Hindlimb muscle (tissue), 1 donor: ENCODE data around the gene CBLB. TPM values are rescaled to one million over a fixed set of nuclear protein-coding genes. Genes with fewer than 3 reads are reported as not detected.
A peak's percentile ranks its signal among the peaks of the same experiment; 100 is the strongest.

ENCODE experiments used
- DNase-seq: peaks from one replicate; pipeline ENCODE4 v3.0.0-alpha.2; 2013
- polyA plus RNA-seq: library from polyadenylated mRNA; unstranded; fragments of 120-200 nt; gene quantifications from one replicate; pipeline ENCODE4 v1.2.1, GENCODE V29; 2013; ENCODE audit not compliant: insufficient read length

Gene CBLB
- polyA plus RNA-seq, 1 donor, result 28.1 TPM

- DNase-seq, result no peak
Observed at GRCh38 chr3:105845488-105845887, 23.3 kb downstream of the CBLB start.

GRCh38 chr3:105844704-105845103 is 24.1 kb downstream of the CBLB start:
- no peak for DNase-seq

- DNase-seq, result no peak
Observed at GRCh38 chr3:105843994-105844393, 24.8 kb downstream of the CBLB start.

- no peak for DNase-seq
Observed at GRCh38 chr3:105842943-105843342, 25.9 kb downstream of the CBLB start.

- DNase-seq, result no peak
Observed at GRCh38 chr3:105842449-105842848, 26.4 kb downstream of the CBLB start.

GRCh38 chr3:105837947-105838346 is 30.9 kb downstream of the CBLB start:
- no peak for DNase-seq

- DNase-seq, result no peak
Observed at GRCh38 chr3:105837143-105837740, 31.6 kb downstream of the CBLB start.

- DNase-seq, result no peak
Observed at GRCh38 chr3:105836533-105836932, 32.3 kb downstream of the CBLB start.

GRCh38 chr3:105835606-105836005 is 33.2 kb downstream of the CBLB start:
- DNase-seq, result no peak

GRCh38 chr3:105834768-105835167 is 34.0 kb downstream of the CBLB start:
- no peak for DNase-seq

GRCh38 chr3:105832644-105833043 is 36.2 kb downstream of the CBLB start:
- DNase-seq, result no peak

- DNase-seq, result no peak
Observed at GRCh38 chr3:105830836-105831235, 38.0 kb downstream of the CBLB start.

GRCh38 chr3:105829871-105830622 is 38.8 kb downstream of the CBLB start:
- DNase-seq, result no peak

GRCh38 chr3:105829229-105829628 is 39.6 kb downstream of the CBLB start:
- no peak for DNase-seq

- DNase-seq, result no peak
Observed at GRCh38 chr3:105828703-105829102, 40.1 kb downstream of the CBLB start.

- DNase-seq, result no peak
Observed at GRCh38 chr3:105827959-105828358, 40.9 kb downstream of the CBLB start.

GRCh38 chr3:105826778-105827634 is 41.8 kb downstream of the CBLB start:
- DNase-seq, result peak; percentile 26

GRCh38 chr3:105824129-105824528 is 44.7 kb downstream of the CBLB start:
- DNase-seq, result no peak

- no peak for DNase-seq
Observed at GRCh38 chr3:105823149-105823867, 45.5 kb downstream of the CBLB start.

- DNase-seq, result no peak
Observed at GRCh38 chr3:105822171-105823123, 46.4 kb downstream of the CBLB start.

GRCh38 chr3:105821433-105821832 is 47.4 kb downstream of the CBLB start:
- DNase-seq, result no peak

GRCh38 chr3:105816833-105817232 is 52.0 kb downstream of the CBLB start:
- DNase-seq, result no peak
